Measurements from ENCODE around the gene TXNRD3. TPM values are rescaled to one million over a fixed set of nuclear protein-coding genes. Genes with fewer than 3 reads are reported as not detected.
"Not testable (repeated sequence)": the region's sequence is repeated elsewhere in the genome, so short reads cannot be mapped to it uniquely, and the experiment has no call there.

The TXNRD3 gene
- total RNA-seq, 2 experiments from 2014 or later, result 0.13 to 0.30 TPM

GRCh38 chr3:126655887-126656286 lies 963 bp upstream of the TXNRD3 start:
- H3K27me3 Mint-ChIP-seq, result peaks cover 44% of the 10 kb centered on the region
- no peak for DNase-seq
- POLR2A ChIA-PET, result no interaction called here
- CTCF ChIA-PET, result no interaction called here
- no peak overlapping the region for H3K27ac Mint-ChIP-seq
- peaks cover 2% of the 10 kb centered on the region for H3K9me3 Mint-ChIP-seq
- H3K4me1 Mint-ChIP-seq, result peaks cover 5% of the 10 kb centered on the region
- H3K4me3 Mint-ChIP-seq, result no peak overlapping the region
- H3K36me3 Mint-ChIP-seq (ENCODE audit: low read depth), result no peaks in the 10 kb centered on the region

- Mint-ChIP-seq H3K9me3 (no peaks in the 10 kb centered on the region), H3K36me3 (ENCODE audit: low read depth) (no peaks in the 10 kb centered on the region), H3K4me3 (no peak overlapping the region), H3K4me1 (peaks cover 3% of the 10 kb centered on the region), H3K27ac (no peak overlapping the region), H3K27me3 (peaks cover 56% of the 10 kb centered on the region)
- no peak for DNase-seq
- CTCF ChIA-PET, result no interaction called here
- POLR2A ChIA-PET, result no interaction called here
Measured at GRCh38 chr3:126649556-126650092, 5.3 kb downstream of the TXNRD3 start.

- Mint-ChIP-seq H3K27ac (no peak overlapping the region), H3K9me3 (no peaks in the 10 kb centered on the region), H3K4me1 (no peaks in the 10 kb centered on the region), H3K27me3 (peaks cover 34% of the 10 kb centered on the region), H3K4me3 (no peak overlapping the region), H3K36me3 (ENCODE audit: low read depth) (no peaks in the 10 kb centered on the region)
- ChIA-PET POLR2A (no interaction called here), CTCF (no interaction called here)
- no peak for DNase-seq
Measured at GRCh38 chr3:126646674-126647073, 8.2 kb downstream of the TXNRD3 start.

- CTCF ChIA-PET, result no interaction called here
- Mint-ChIP-seq H3K9me3 (no peaks in the 10 kb centered on the region), H3K27ac (no peak overlapping the region), H3K36me3 (ENCODE audit: low read depth) (no peaks in the 10 kb centered on the region), H3K4me3 (no peak overlapping the region), H3K4me1 (no peaks in the 10 kb centered on the region), H3K27me3 (peaks cover 25% of the 10 kb centered on the region)
- POLR2A ChIA-PET, result no interaction called here
- DNase-seq, result no peak
Measured at GRCh38 chr3:126644615-126645014, 10.3 kb downstream of the TXNRD3 start.

- Mint-ChIP-seq H3K27me3 (peaks cover 3% of the 10 kb centered on the region), H3K9me3 (no peaks in the 10 kb centered on the region), H3K4me3 (no peak overlapping the region), H3K36me3 (ENCODE audit: low read depth) (no peaks in the 10 kb centered on the region), H3K27ac (no peak overlapping the region), H3K4me1 (no peaks in the 10 kb centered on the region)
- CTCF ChIA-PET, result no interaction called here
- no peak for DNase-seq
- POLR2A ChIA-PET, result no interaction called here
Measured at GRCh38 chr3:126638790-126639189, 16.1 kb downstream of the TXNRD3 start.

- CTCF ChIA-PET, result no interaction called here
- H3K36me3 Mint-ChIP-seq (ENCODE audit: low read depth), result no peaks in the 10 kb centered on the region
- no peak overlapping the region for H3K27ac Mint-ChIP-seq
- no peaks in the 10 kb centered on the region for H3K9me3 Mint-ChIP-seq
- H3K4me3 Mint-ChIP-seq, result no peak overlapping the region
- DNase-seq, result no peak
- POLR2A ChIA-PET, result no interaction called here
- H3K27me3 Mint-ChIP-seq, result peaks cover 3% of the 10 kb centered on the region
- no peaks in the 10 kb centered on the region for H3K4me1 Mint-ChIP-seq
Measured at GRCh38 chr3:126636436-126636835, 18.5 kb downstream of the TXNRD3 start.

- Mint-ChIP-seq H3K4me3 (no peak overlapping the region), H3K36me3 (ENCODE audit: low read depth) (no peaks in the 10 kb centered on the region), H3K27me3 (no peaks in the 10 kb centered on the region), H3K4me1 (no peaks in the 10 kb centered on the region), H3K27ac (no peak overlapping the region), H3K9me3 (no peaks in the 10 kb centered on the region)
- DNase-seq, result no peak
- POLR2A ChIA-PET, result no interaction called here
- CTCF ChIA-PET, result no interaction called here
Measured at GRCh38 chr3:126634803-126635202, 20.1 kb downstream of the TXNRD3 start.

GRCh38 chr3:126630020-126630419 lies 24.9 kb downstream of the TXNRD3 start:
- H3K36me3 Mint-ChIP-seq (ENCODE audit: low read depth), result no peaks in the 10 kb centered on the region
- POLR2A ChIA-PET, result no interaction called here
- CTCF ChIA-PET, result no interaction called here
- H3K4me3 Mint-ChIP-seq, result no peak overlapping the region
- no peak overlapping the region for H3K27ac Mint-ChIP-seq
- DNase-seq, result no peak
- H3K27me3 Mint-ChIP-seq, result no peaks in the 10 kb centered on the region
- no peaks in the 10 kb centered on the region for H3K9me3 Mint-ChIP-seq
- no peaks in the 10 kb centered on the region for H3K4me1 Mint-ChIP-seq

GRCh38 chr3:126625735-126626134 lies 29.2 kb downstream of the TXNRD3 start:
- DNase-seq; CTCF ChIA-PET; POLR2A ChIA-PET; H3K27me3 Mint-ChIP-seq; H3K4me3 Mint-ChIP-seq; H3K36me3 Mint-ChIP-seq (ENCODE audit: low read depth); H3K9me3 Mint-ChIP-seq; H3K4me1 Mint-ChIP-seq; H3K27ac Mint-ChIP-seq: not testable (repeated sequence)

- Mint-ChIP-seq H3K27me3 (peaks cover 4% of the 10 kb centered on the region), H3K9me3 (no peaks in the 10 kb centered on the region), H3K27ac (no peak overlapping the region), H3K4me3 (no peak overlapping the region), H3K4me1 (no peaks in the 10 kb centered on the region), H3K36me3 (ENCODE audit: low read depth) (no peaks in the 10 kb centered on the region)
- no peak for DNase-seq
- ChIA-PET POLR2A (no interaction called here), CTCF (no interaction called here)
Measured at GRCh38 chr3:126622694-126623093, 32.2 kb downstream of the TXNRD3 start.

GRCh38 chr3:126621627-126622345 lies 33.1 kb downstream of the TXNRD3 start:
- H3K4me1 Mint-ChIP-seq, result peaks cover 2% of the 10 kb centered on the region
- H3K9me3 Mint-ChIP-seq, result no peaks in the 10 kb centered on the region
- no peak for DNase-seq
- H3K27me3 Mint-ChIP-seq, result peaks cover 4% of the 10 kb centered on the region
- H3K36me3 Mint-ChIP-seq (ENCODE audit: low read depth), result no peaks in the 10 kb centered on the region
- POLR2A ChIA-PET, result no interaction called here
- CTCF ChIA-PET, result no interaction called here
- no peak overlapping the region for H3K4me3 Mint-ChIP-seq
- no peak overlapping the region for H3K27ac Mint-ChIP-seq

GRCh38 chr3:126621171-126621570 lies 33.8 kb downstream of the TXNRD3 start:
- peaks cover 4% of the 10 kb centered on the region for H3K27me3 Mint-ChIP-seq
- H3K27ac Mint-ChIP-seq, result no peak overlapping the region
- POLR2A ChIA-PET, result no interaction called here
- peaks cover 2% of the 10 kb centered on the region for H3K4me1 Mint-ChIP-seq
- no peaks in the 10 kb centered on the region for H3K36me3 Mint-ChIP-seq (ENCODE audit: low read depth)
- CTCF ChIA-PET, result no interaction called here
- no peaks in the 10 kb centered on the region for H3K9me3 Mint-ChIP-seq
- DNase-seq, result no peak
- H3K4me3 Mint-ChIP-seq, result no peak overlapping the region

- no peak for DNase-seq
- Mint-ChIP-seq H3K4me3 (no peak overlapping the region), H3K4me1 (peaks cover 2% of the 10 kb centered on the region), H3K9me3 (no peaks in the 10 kb centered on the region), H3K27ac (no peak overlapping the region), H3K27me3 (peaks cover 4% of the 10 kb centered on the region), H3K36me3 (ENCODE audit: low read depth) (no peaks in the 10 kb centered on the region)
- CTCF ChIA-PET, result no interaction called here
- POLR2A ChIA-PET, result no interaction called here
Measured at GRCh38 chr3:126620738-126621137, 34.2 kb downstream of the TXNRD3 start.

- POLR2A ChIA-PET, result no interaction called here
- CTCF ChIA-PET, result no interaction called here
- Mint-ChIP-seq H3K9me3 (no peaks in the 10 kb centered on the region), H3K36me3 (ENCODE audit: low read depth) (no peaks in the 10 kb centered on the region), H3K4me3 (no peak overlapping the region), H3K27ac (no peak overlapping the region), H3K4me1 (peaks cover 3% of the 10 kb centered on the region), H3K27me3 (peaks cover 4% of the 10 kb centered on the region)
- DNase-seq, result no peak
Measured at GRCh38 chr3:126618760-126619159, 36.2 kb downstream of the TXNRD3 start.
